Measurements from ENCODE around the gene MYF5.

MYF5 gene

GRCh38 chr12:80763874-80764273, 47.2 kb downstream of the MYF5 start:
- FAIRE-seq, result no peak
- DNase-seq (ENCODE audit: low spot score), result peak; percentile 17

DNA sequence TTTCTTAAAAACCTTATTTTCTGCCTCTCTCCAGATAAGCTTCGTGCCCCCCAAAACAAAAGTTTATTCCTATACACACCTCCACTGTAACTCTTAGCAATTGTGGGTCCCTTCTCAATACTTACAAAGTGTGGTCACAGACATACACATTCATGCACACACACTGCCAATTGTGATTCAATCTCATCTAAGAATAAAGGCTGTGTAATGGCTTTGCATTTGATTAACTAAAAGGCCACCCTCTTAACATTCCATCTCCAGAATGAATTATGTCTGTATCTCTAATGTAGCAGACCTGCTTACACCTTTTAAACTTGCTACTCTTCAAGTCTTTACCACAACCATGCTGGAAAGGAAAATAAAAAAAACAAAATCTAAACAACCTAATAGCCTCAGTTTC, 49.5 kb downstream of the MYF5 start:
- DNase-seq (ENCODE audit: low spot score) (no peak), FAIRE-seq (no peak)

DNA sequence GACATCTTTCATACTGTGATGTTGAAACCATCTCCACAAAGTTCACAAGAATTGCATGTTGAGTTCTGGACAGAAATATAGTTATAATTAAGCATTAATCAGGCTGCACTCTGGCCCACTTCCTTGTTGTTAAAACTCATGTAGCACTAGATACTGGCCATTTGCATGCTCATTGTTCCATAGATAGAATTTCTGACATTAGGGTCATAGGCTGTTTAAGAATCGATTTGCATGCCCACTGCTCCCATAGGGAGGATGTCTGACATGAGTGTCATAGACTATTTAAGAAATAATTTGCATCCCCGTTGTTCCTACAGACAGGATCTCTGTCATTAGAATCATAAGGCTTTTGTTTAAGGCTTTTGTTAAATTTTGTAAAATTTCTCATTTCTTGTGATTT, 50.2 kb downstream of the MYF5 start:
- DNase-seq (ENCODE audit: low spot score) (no peak), FAIRE-seq (no peak)
